GM23338 (cell line): ENCODE results near the gene CACNA1D. TPM values are rescaled to one million over a fixed set of nuclear protein-coding genes. Genes with fewer than 3 reads are reported as not detected.

ENCODE experiments used
- ATAC-seq: fragments of 200-7000 bp; cut with Tn5 transposase; 3 replicates; pipeline ENCODE4 v1.9.1; 2020
- DNase-seq: peaks from one replicate; pipeline ENCODE4 v3.0.0-alpha.2; 2015; ENCODE audit warnings: low spot score
- H2AFZ ChIP-seq: fragments of 200-600 bp; sonication (generic); 2 replicates; pipeline ENCODE4 v1.8.0; 2016; ENCODE audit warnings: antibody characterized with exemption, mild to moderate bottlenecking, moderate library complexity
- H3F3A ChIP-seq: fragments of 200-600 bp; sonication (generic); replicated peaks from 2 replicates; pipeline ENCODE4 v1.8.0; 2017; ENCODE audit warnings: antibody characterized with exemption, mixed run types, low read depth
- H3K27ac ChIP-seq: fragments of 200-600 bp; sonication (generic); 2 replicates; pipeline ENCODE4 v1.6.1; 2016; ENCODE audit warnings: low read depth
- H3K27me3 ChIP-seq: fragments of 200-600 bp; sonication (generic); 2 replicates; pipeline ENCODE4 v1.8.0; 2016; ENCODE audit warnings: mild to moderate bottlenecking, mixed run types, moderate library complexity; ENCODE audit not compliant: insufficient read depth
- H3K36me3 ChIP-seq: fragments of 200-600 bp; sonication (generic); 2 replicates; pipeline ENCODE4 v1.8.0; 2016; ENCODE audit warnings: mild to moderate bottlenecking; ENCODE audit not compliant: insufficient read depth
- H3K4me1 ChIP-seq: fragments of 200-600 bp; sonication (generic); 2 replicates; pipeline ENCODE4 v1.8.0; 2016; ENCODE audit warnings: mild to moderate bottlenecking, moderate library complexity; ENCODE audit not compliant: insufficient read depth
- H3K4me2 ChIP-seq: fragments of 200-600 bp; sonication (generic); 2 replicates; pipeline ENCODE4 v1.7.1; 2017; ENCODE audit warnings: mixed run types
- H3K4me3 ChIP-seq: fragments of 200-600 bp; sonication (generic); 2 replicates; pipeline ENCODE4 v1.6.1; 2016; ENCODE audit warnings: mixed run types
- H3K79me2 ChIP-seq: fragments of 200-600 bp; sonication (generic); replicated peaks from 2 replicates; pipeline ENCODE4 v1.8.0; 2017; ENCODE audit warnings: mild to moderate bottlenecking; ENCODE audit not compliant: insufficient read depth
- H3K9me2 ChIP-seq: fragments of 200-600 bp; sonication (generic); 2 replicates; pipeline ENCODE4 v1.8.0; 2017; ENCODE audit not compliant: insufficient read depth
- H4K20me1 ChIP-seq: fragments of 200-600 bp; sonication (generic); replicated peaks from 2 replicates; pipeline ENCODE4 v1.8.0; 2017; ENCODE audit warnings: mild to moderate bottlenecking; ENCODE audit not compliant: insufficient read depth
- H3K27ac Mint-ChIP-seq: 2 replicates; pipeline ENCODE4 v1.8.0; 2020; ENCODE audit warnings: inconsistent platforms, mild to moderate bottlenecking, moderate library complexity, mixed read lengths
- H3K27me3 Mint-ChIP-seq: 3 replicates; pipeline ENCODE4 v1.8.0; 2022; ENCODE audit warnings: low read depth, mild to moderate bottlenecking, moderate library complexity, mixed read lengths, inconsistent platforms; ENCODE audit not compliant: insufficient read depth, poor library complexity
- H3K36me3 Mint-ChIP-seq: 3 replicates; pipeline ENCODE4 v1.8.0; 2021; ENCODE audit warnings: low read depth, mild to moderate bottlenecking, inconsistent platforms, moderate library complexity, mixed read lengths
- H3K4me1 Mint-ChIP-seq: 3 replicates; pipeline ENCODE4 v1.8.0; 2020; ENCODE audit warnings: mild to moderate bottlenecking, inconsistent platforms, mixed read lengths
- H3K4me3 Mint-ChIP-seq: 3 replicates; pipeline ENCODE4 v1.8.0; 2021; ENCODE audit warnings: moderate library complexity, mild to moderate bottlenecking, inconsistent platforms, mixed read lengths
- H3K9me3 Mint-ChIP-seq: 3 replicates; pipeline ENCODE4 v1.8.0; 2020; ENCODE audit warnings: moderate library complexity, mild to moderate bottlenecking, inconsistent platforms, mixed read lengths
- CREB1 ChIP-seq: fragments of 250-450 bp; sonication (Bioruptor Pico); IDR thresholded peaks from 2 replicates; pipeline ENCODE4 v1.5.0; 2020; ENCODE audit warnings: low read depth, mild to moderate bottlenecking, moderate library complexity
- CTCF ChIP-seq, 2 experiments: fragments of 200-600 bp in 1 of 2; sonication (generic) in 1 of 2; conservative IDR thresholded peaks; 2 replicates each; pipeline versions ENCODE4 v1.5.1 to v1.6.1; 2016 to 2017; ENCODE audit warnings: antibody characterized with exemption in 2 of 2, low read depth in 2 of 2, mild to moderate bottlenecking in 2 of 2, moderate library complexity in 1 of 2
- ETS1 ChIP-seq: IDR thresholded peaks from 2 replicates; pipeline ENCODE4 v1.6.1; 2016; ENCODE audit warnings: antibody characterized with exemption
- EZH2 ChIP-seq: fragments of 200-600 bp; sonication (generic); IDR thresholded peaks from one replicate; pipeline ENCODE4 v1.8.0; 2017; ENCODE audit warnings: antibody characterized with exemption, mild to moderate bottlenecking, low read depth; ENCODE audit not compliant: unreplicated experiment
- EZH2phosphoT487 ChIP-seq: fragments of 200-600 bp; sonication (generic); IDR thresholded peaks from one replicate; pipeline ENCODE4 v1.8.1; 2018; ENCODE audit warnings: antibody characterized with exemption; ENCODE audit not compliant: unreplicated experiment
- JUNB ChIP-seq: IDR thresholded peaks from one replicate; pipeline ENCODE4 v1.6.1; 2016; ENCODE audit warnings: antibody characterized with exemption; ENCODE audit not compliant: unreplicated experiment
- REST ChIP-seq: IDR thresholded peaks from one replicate; pipeline ENCODE4 v1.6.1; 2018; ENCODE audit warnings: antibody characterized with exemption; ENCODE audit not compliant: unreplicated experiment
- ZNF114 ChIP-seq: fragments of 250-450 bp; sonication (Bioruptor Pico); IDR thresholded peaks from 2 replicates; pipeline ENCODE4 v1.5.0; 2020; ENCODE audit warnings: mild to moderate bottlenecking, moderate library complexity
- polyA plus RNA-seq: library from polyadenylated mRNA; unstranded; fragments of >200 nt; fragmentation: Nextera tagmentation; extraction: Ambion mirVana; gene quantifications from 2 replicates; pipeline ENCODE4 v1.2.1, GENCODE V29; 2016
- total RNA-seq: library from RNA; depleted of rRNA; stranded (reverse); fragments of >200 nt; shearing (Covaris generic); gene quantifications from 2 replicates; pipeline ENCODE4 v1.2.3, GENCODE V29; 2014

The CACNA1D gene
- total and polyA plus RNA-seq, 2 experiments from 2014 or later = 1.7 to 1.8 TPM

- no peak overlapping the region for H3K4me2 ChIP-seq
- Mint-ChIP-seq H3K27ac (no peak overlapping the region; the same call in 1 of the 2 replicates), H3K36me3 (no peaks in the 10 kb centered on the region), H3K27me3 (peaks cover 2% of the 10 kb centered on the region), H3K4me1 (peaks cover 2% of the 10 kb centered on the region; the same call in 1 of the 3 replicates), H3K9me3 (no peaks in the 10 kb centered on the region), H3K4me3 (no peak overlapping the region)
- no peaks in the 10 kb centered on the region for H3K4me1 ChIP-seq
- DNase-seq (no peak), ATAC-seq (peak; percentile 51; the same call in 2 of the 3 replicates)
- H3K79me2 ChIP-seq = no peaks in the 10 kb centered on the region
- peak; percentile 10 to 41; a peak in 2 of 4 replicates for TF ChIP-seq CTCF (conservative IDR thresholded peaks at IDR 0.05; ENCODE audit: low read depth in 2 of 2)
- TF ChIP-seq ZNF114 (CRISPR knock-in tag) = no peak
- no peak overlapping the region for H2AFZ ChIP-seq
- no peaks in the 10 kb centered on the region; the same call in 1 of the 2 replicates for H4K20me1 ChIP-seq
- no peaks in the 10 kb centered on the region for H3K9me2 ChIP-seq
- H3K27ac ChIP-seq = no peak overlapping the region
- H3K36me3 ChIP-seq = no peaks in the 10 kb centered on the region
- no peak overlapping the region for H3K4me3 ChIP-seq
- H3F3A ChIP-seq = no peaks in the 10 kb centered on the region
- H3K27me3 ChIP-seq = no peaks in the 10 kb centered on the region
These were observed 338.7 kb downstream of the CACNA1D start for GRCh38 chr3:53833053-53833645.

GRCh38 chr3:53833700-53834099 is 339.3 kb downstream of the CACNA1D start:
- H3K36me3 Mint-ChIP-seq = no peaks in the 10 kb centered on the region
- Histone ChIP-seq H3K79me2 (no peaks in the 10 kb centered on the region), H3K36me3 (no peaks in the 10 kb centered on the region), H3K4me1 (no peaks in the 10 kb centered on the region), H3K4me3 (no peak overlapping the region), H3K27me3 (no peaks in the 10 kb centered on the region), H3K9me2 (no peaks in the 10 kb centered on the region), H3K27ac (no peak overlapping the region), H3K4me2 (no peak overlapping the region), H3F3A (no peaks in the 10 kb centered on the region), H2AFZ (no peak overlapping the region), H4K20me1 (no peaks in the 10 kb centered on the region; the same call in 1 of the 2 replicates)
- DNase-seq (no peak), ATAC-seq (no peak)
- H3K4me1 Mint-ChIP-seq = peaks cover 2% of the 10 kb centered on the region; the same call in 1 of the 3 replicates
- no peaks in the 10 kb centered on the region for H3K9me3 Mint-ChIP-seq
- H3K27ac Mint-ChIP-seq = no peak overlapping the region; the same call in 1 of the 2 replicates
- H3K4me3 Mint-ChIP-seq = no peak overlapping the region
- peaks cover 2% of the 10 kb centered on the region for H3K27me3 Mint-ChIP-seq
- TF ChIP-seq ETS1 (no peak), CREB1 (no peak), REST (no peak), EZH2phosphoT487 (no peak), JUNB (no peak), ZNF114 (CRISPR knock-in tag) (no peak), EZH2 (no peak)
